HCT116 (cell line): ENCODE results near the gene DDN. TPM values are rescaled to one million over a fixed set of nuclear protein-coding genes. Genes with fewer than 3 reads are reported as not detected.

Experiments used
- ATAC-seq: fragments of 200-7000 bp; cut with Tn5 transposase; 2 replicates; pipeline ENCODE4 v1.9.1; 2020; ENCODE audit warnings: mild to moderate bottlenecking, moderate library complexity
- BruUV-seq: library from RNA; stranded (reverse); fragments of 400-500 nt; replicated peaks from 2 replicates; lab custom pipeline; 2021; lab: Mats Ljungman, UMichigan
- CTCF ChIA-PET: fragments of 300-600 bp; sonication (Branson Sonifier 250); formaldehyde crosslinking; loops from one replicate; lab custom pipeline; 2021; ENCODE audit warnings: antibody characterized with exemption; lab: Charles Lee
- POLR2A ChIA-PET: fragments of 300-600, 350-600 bp; sonication (Branson Sonifier 250); formaldehyde crosslinking; loops from one replicate; lab custom pipeline; 2021; ENCODE audit warnings: antibody characterized with exemption; lab: Charles Lee
- RAD21 ChIA-PET, 2 experiments: fragments of 300-600 bp; sonication (Branson Sonifier 250); formaldehyde crosslinking; loops; one replicate each; lab custom pipeline; 2023; ENCODE audit warnings: low total read pairs in 2 of 2; ENCODE audit not compliant: uncharacterized antibody in 2 of 2, unreplicated experiment in 2 of 2, low non-redundant PET in 1 of 2; lab: Charles Lee
- DNase-seq: peaks from one replicate; pipeline ENCODE4 v3.0.0-alpha.2; 2010; ENCODE audit warnings: low read depth, low spot score
- H2AFZ ChIP-seq: fragments of 200-600 bp; shearing (Covaris generic), sonication (generic); 2 replicates; pipeline ENCODE4 v1.6.1; 2017; ENCODE audit warnings: low read depth, mixed run types, mixed read lengths, antibody characterized with exemption, low read length; ENCODE audit not compliant: poor library complexity, severe bottlenecking
- H3K27ac ChIP-seq: 2 replicates; pipeline ENCODE4 v1.5.1; 2012; ENCODE audit warnings: low read depth, low read length
- H3K27me3 ChIP-seq: fragments of 200-600 bp; sonication (generic); 2 replicates; pipeline ENCODE4 v1.6.1; 2016; ENCODE audit warnings: mixed run types, low read length, mixed read lengths; ENCODE audit not compliant: insufficient read depth
- H3K36me3 ChIP-seq, 2 experiments: fragments of 200-500 bp in 1 of 2; fragments of 200-600 bp in 1 of 2; sonication (Bioruptor generic) in 1 of 2; sonication (generic) in 1 of 2; 2 replicates each; pipeline versions ENCODE4 v1.5.1 to v1.6.1; 2014 to 2016; ENCODE audit warnings: low read length in 2 of 2, inconsistent platforms in 1 of 2, mixed read lengths in 1 of 2, mixed run types in 1 of 2; ENCODE audit not compliant: insufficient read depth in 2 of 2, control insufficient read depth in 1 of 2
- H3K4me1 ChIP-seq, 2 experiments: fragments of 200-600 bp in 1 of 2; sonication (generic) in 1 of 2; 2 replicates each; pipeline versions ENCODE4 v1.5.1 to v1.6.1; 2012 to 2017; ENCODE audit warnings: low read length in 2 of 2, inconsistent platforms in 1 of 2, mild to moderate bottlenecking in 1 of 2, mixed read lengths in 1 of 2, mixed run types in 1 of 2, moderate library complexity in 1 of 2; ENCODE audit not compliant: insufficient read depth in 2 of 2, control insufficient read depth in 1 of 2
- H3K4me2 ChIP-seq: fragments of 200-600 bp; sonication (generic); 2 replicates; pipeline ENCODE4 v1.6.1; 2017; ENCODE audit warnings: mixed run types, low read length, mixed read lengths
- H3K4me3 ChIP-seq, 2 experiments: fragments of 200-600 bp in 1 of 2; sonication (generic) in 1 of 2; replicated peaks in 1 of 2; 2 replicates each; pipeline ENCODE4 v1.5.1; 2011 to 2016; ENCODE audit warnings: low read length in 2 of 2, control low read depth in 1 of 2, low read depth in 1 of 2, mild to moderate bottlenecking in 1 of 2, mixed read lengths in 1 of 2, mixed run types in 1 of 2
- H3K79me2 ChIP-seq: fragments of 200-600 bp; sonication (generic); 2 replicates; pipeline ENCODE4 v1.6.1; 2017; ENCODE audit warnings: mild to moderate bottlenecking, mixed run types, low read length, moderate library complexity, mixed read lengths; ENCODE audit not compliant: insufficient read depth
- H3K9ac ChIP-seq: fragments of 200-600 bp; sonication (generic); 2 replicates; pipeline ENCODE4 v1.6.1; 2016; ENCODE audit warnings: low read length, mixed read lengths
- H3K9me2 ChIP-seq: fragments of 200-600 bp; sonication (generic), shearing (Covaris generic); 2 replicates; pipeline ENCODE4 v1.6.1; 2017; ENCODE audit warnings: mixed run types, mild to moderate bottlenecking, moderate library complexity; ENCODE audit not compliant: insufficient read depth
- H3K9me3 ChIP-seq, 2 experiments: fragments of 200-500 bp in 1 of 2; fragments of 200-600 bp in 1 of 2; sonication (Bioruptor generic) in 1 of 2; sonication (generic) in 1 of 2; 2 replicates each; pipeline ENCODE4 v1.6.1; 2014 to 2017; ENCODE audit warnings: low read length in 2 of 2, mixed read lengths in 2 of 2, inconsistent platforms in 1 of 2, low read depth in 1 of 2, mild to moderate bottlenecking in 1 of 2, mixed run types in 1 of 2, moderate library complexity in 1 of 2; ENCODE audit not compliant: control insufficient read depth in 1 of 2, insufficient read depth in 1 of 2
- H4K20me1 ChIP-seq: fragments of 200-600 bp; sonication (generic), shearing (Covaris generic); 2 replicates; pipeline ENCODE4 v1.6.1; 2017; ENCODE audit warnings: mixed run types, mild to moderate bottlenecking, moderate library complexity; ENCODE audit not compliant: insufficient read depth
- CBX3 ChIP-seq: IDR thresholded peaks from 2 replicates; pipeline ENCODE4 v1.6.1; 2012; ENCODE audit warnings: low read depth
- CEBPB ChIP-seq: IDR thresholded peaks from 2 replicates; pipeline ENCODE4 v1.6.1; 2012; ENCODE audit warnings: low read depth
- EGR1 ChIP-seq: IDR thresholded peaks from 2 replicates; pipeline ENCODE4 v1.6.1; 2012; ENCODE audit warnings: low read depth
- ELF1 ChIP-seq: IDR thresholded peaks from 2 replicates; pipeline ENCODE4 v1.6.1; 2012; ENCODE audit warnings: low read depth, borderline replicate concordance
- EZH2 ChIP-seq: fragments of 200-600 bp; sonication (generic); IDR thresholded peaks from 2 replicates; pipeline ENCODE4 v1.6.1; 2017; ENCODE audit warnings: antibody characterized with exemption, mixed run types
- EZH2phosphoT487 ChIP-seq: fragments of 200-600 bp; IDR thresholded peaks from 2 replicates; pipeline ENCODE4 v1.6.1; 2018; ENCODE audit warnings: antibody characterized with exemption, borderline replicate concordance
- FOSL1 ChIP-seq: IDR thresholded peaks from 2 replicates; pipeline ENCODE4 v1.6.1; 2012; ENCODE audit warnings: low read depth
- JUND ChIP-seq: IDR thresholded peaks from 2 replicates; pipeline ENCODE4 v1.6.1; 2012
- POLR2A ChIP-seq: IDR thresholded peaks from 2 replicates; pipeline ENCODE4 v1.7.0; 2011; ENCODE audit warnings: borderline replicate concordance; ENCODE audit not compliant: insufficient read depth, insufficient read length; ENCODE audit errors: extremely low read depth
- SIN3A ChIP-seq: IDR thresholded peaks from 2 replicates; pipeline ENCODE4 v1.6.1; 2012; ENCODE audit warnings: low read depth
- TCF7L2 ChIP-seq: IDR thresholded peaks from 2 replicates; pipeline ENCODE4 v1.7.0; 2011; ENCODE audit warnings: borderline replicate concordance, inconsistent platforms; ENCODE audit not compliant: insufficient read depth, insufficient read length; ENCODE audit errors: extremely low read depth
- YY1 ChIP-seq: IDR thresholded peaks from 2 replicates; pipeline ENCODE4 v1.6.1; 2011; ENCODE audit warnings: low read length, low read depth, moderate library complexity, mild to moderate bottlenecking; ENCODE audit not compliant: insufficient replicate concordance; ENCODE audit errors: extremely low read depth
- ZNF274 ChIP-seq: fragments of 200-500 bp; sonication (Bioruptor generic); IDR thresholded peaks from 2 replicates; pipeline ENCODE4 v1.6.1; 2014; ENCODE audit warnings: mild to moderate bottlenecking, low read depth, low read length, inconsistent platforms
- intact Hi-C: fragments of 100-400 bp; cut with micrococcal nuclease; formaldehyde crosslinking; loops from 2 replicates; pipeline ENCODE4 v1.10.0; 2022
- total RNA-seq: library from RNA; stranded (reverse); gene quantifications from one replicate; pipeline ENCODE4 v1.2.1, GENCODE V29; 2021; ENCODE audit not compliant: unreplicated experiment
- TF ChIP-seq, protein P1 (sequence below): IDR thresholded peaks from 2 replicates; pipeline ENCODE4 v1.6.1; 2011; ENCODE audit warnings: mild to moderate bottlenecking, low read length, moderate library complexity; ENCODE audit not compliant: insufficient replicate concordance; ENCODE audit errors: extremely low read depth
- TF ChIP-seq, protein P2 (sequence below): IDR thresholded peaks from 2 replicates; pipeline ENCODE4 v1.6.1; 2012; ENCODE audit warnings: low read depth
- TF ChIP-seq, protein P3 (sequence below): IDR thresholded peaks from 2 replicates; pipeline ENCODE4 v1.6.1; 2012

Gene DDN
- total RNA-seq, 1 experiment from 2014 or later: 8.1 TPM

GRCh38 chr12:49028666-49029275 is 29.6 kb upstream of the DDN start:
- ChIA-PET CTCF (interaction anchor here (2.5 kb wide), 1 partner anchor 15 kb away, joined by 7 read pairs; no protein-coding TSS in a partner anchor), RAD21 (no interaction called here), POLR2A (no interaction called here)
- DNase-seq: no peak
- Histone ChIP-seq H3K4me3 (no peak overlapping the region), H3K27ac (no peak overlapping the region), H3K9ac (no peak overlapping the region), H3K79me2 (peaks cover 14% of the 10 kb centered on the region; the same call in 1 of the 2 replicates), H3K36me3 (peaks cover 40 to 66% of the 10 kb centered on the region in 2 experiments), H3K9me3 (no peaks in the 10 kb centered on the region), H2AFZ (no peak overlapping the region), H3K4me1 (no peaks in the 10 kb centered on the region), H4K20me1 (no peaks in the 10 kb centered on the region), H3K27me3 (no peaks in the 10 kb centered on the region), H3K9me2 (no peaks in the 10 kb centered on the region), H3K4me2 (no peak overlapping the region)
- TF ChIP-seq EZH2phosphoT487: no peak
- TF ChIP-seq, protein P1, sequence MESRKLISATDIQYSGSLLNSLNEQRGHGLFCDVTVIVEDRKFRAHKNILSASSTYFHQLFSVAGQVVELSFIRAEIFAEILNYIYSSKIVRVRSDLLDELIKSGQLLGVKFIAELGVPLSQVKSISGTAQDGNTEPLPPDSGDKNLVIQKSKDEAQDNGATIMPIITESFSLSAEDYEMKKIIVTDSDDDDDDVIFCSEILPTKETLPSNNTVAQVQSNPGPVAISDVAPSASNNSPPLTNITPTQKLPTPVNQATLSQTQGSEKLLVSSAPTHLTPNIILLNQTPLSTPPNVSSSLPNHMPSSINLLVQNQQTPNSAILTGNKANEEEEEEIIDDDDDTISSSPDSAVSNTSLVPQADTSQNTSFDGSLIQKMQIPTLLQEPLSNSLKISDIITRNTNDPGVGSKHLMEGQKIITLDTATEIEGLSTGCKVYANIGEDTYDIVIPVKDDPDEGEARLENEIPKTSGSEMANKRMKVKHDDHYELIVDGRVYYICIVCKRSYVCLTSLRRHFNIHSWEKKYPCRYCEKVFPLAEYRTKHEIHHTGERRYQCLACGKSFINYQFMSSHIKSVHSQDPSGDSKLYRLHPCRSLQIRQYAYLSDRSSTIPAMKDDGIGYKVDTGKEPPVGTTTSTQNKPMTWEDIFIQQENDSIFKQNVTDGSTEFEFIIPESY: no peak
- no peak for TF ChIP-seq ELF1
- TF ChIP-seq JUND: no peak
- no peak for TF ChIP-seq TCF7L2
- no peak for TF ChIP-seq CBX3
- TF ChIP-seq, protein P2, sequence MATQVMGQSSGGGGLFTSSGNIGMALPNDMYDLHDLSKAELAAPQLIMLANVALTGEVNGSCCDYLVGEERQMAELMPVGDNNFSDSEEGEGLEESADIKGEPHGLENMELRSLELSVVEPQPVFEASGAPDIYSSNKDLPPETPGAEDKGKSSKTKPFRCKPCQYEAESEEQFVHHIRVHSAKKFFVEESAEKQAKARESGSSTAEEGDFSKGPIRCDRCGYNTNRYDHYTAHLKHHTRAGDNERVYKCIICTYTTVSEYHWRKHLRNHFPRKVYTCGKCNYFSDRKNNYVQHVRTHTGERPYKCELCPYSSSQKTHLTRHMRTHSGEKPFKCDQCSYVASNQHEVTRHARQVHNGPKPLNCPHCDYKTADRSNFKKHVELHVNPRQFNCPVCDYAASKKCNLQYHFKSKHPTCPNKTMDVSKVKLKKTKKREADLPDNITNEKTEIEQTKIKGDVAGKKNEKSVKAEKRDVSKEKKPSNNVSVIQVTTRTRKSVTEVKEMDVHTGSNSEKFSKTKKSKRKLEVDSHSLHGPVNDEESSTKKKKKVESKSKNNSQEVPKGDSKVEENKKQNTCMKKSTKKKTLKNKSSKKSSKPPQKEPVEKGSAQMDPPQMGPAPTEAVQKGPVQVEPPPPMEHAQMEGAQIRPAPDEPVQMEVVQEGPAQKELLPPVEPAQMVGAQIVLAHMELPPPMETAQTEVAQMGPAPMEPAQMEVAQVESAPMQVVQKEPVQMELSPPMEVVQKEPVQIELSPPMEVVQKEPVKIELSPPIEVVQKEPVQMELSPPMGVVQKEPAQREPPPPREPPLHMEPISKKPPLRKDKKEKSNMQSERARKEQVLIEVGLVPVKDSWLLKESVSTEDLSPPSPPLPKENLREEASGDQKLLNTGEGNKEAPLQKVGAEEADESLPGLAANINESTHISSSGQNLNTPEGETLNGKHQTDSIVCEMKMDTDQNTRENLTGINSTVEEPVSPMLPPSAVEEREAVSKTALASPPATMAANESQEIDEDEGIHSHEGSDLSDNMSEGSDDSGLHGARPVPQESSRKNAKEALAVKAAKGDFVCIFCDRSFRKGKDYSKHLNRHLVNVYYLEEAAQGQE: no peak
- no peak for TF ChIP-seq EZH2
- no peak for TF ChIP-seq SIN3A
- no peak for TF ChIP-seq EGR1
- TF ChIP-seq POLR2A: no peak
- no peak for TF ChIP-seq YY1
- TF ChIP-seq FOSL1: no peak
- no peak for TF ChIP-seq ZNF274
- TF ChIP-seq, protein P3, sequence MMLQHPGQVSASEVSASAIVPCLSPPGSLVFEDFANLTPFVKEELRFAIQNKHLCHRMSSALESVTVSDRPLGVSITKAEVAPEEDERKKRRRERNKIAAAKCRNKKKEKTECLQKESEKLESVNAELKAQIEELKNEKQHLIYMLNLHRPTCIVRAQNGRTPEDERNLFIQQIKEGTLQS: no peak
- no peak for TF ChIP-seq CEBPB
- ATAC-seq: no peak
- intact Hi-C loops: no loop called here
- no TSS peak for BruUV-seq
